Breast epithelium (tissue), 4 donors: ENCODE measurements around the gene MICAL2. TPM values are rescaled to one million over a fixed set of nuclear protein-coding genes. Genes with fewer than 3 reads are reported as not detected.

Experiments used
- DNase-seq, 2 donors: peaks; one replicate each; pipeline ENCODE4 v3.0.0-alpha.2; 2019; ENCODE audit warnings: low spot score in 2 of 2
- H3K27ac ChIP-seq, 2 donors: fragments of 200-600 bp; sonication (generic) in 1 of 2; one replicate each; pipeline ENCODE4 v1.5.1; 2016 to 2019; ENCODE audit warnings: mild to moderate bottlenecking in 1 of 2
- H3K27me3 ChIP-seq, 2 donors: fragments of 200-600 bp; sonication (generic) in 1 of 2; one replicate each; pipeline versions ENCODE4 v1.5.1 to v1.6.0; 2017 to 2019; ENCODE audit warnings: control low read depth in 1 of 2, mild to moderate bottlenecking in 1 of 2
- H3K36me3 ChIP-seq: fragments of 200-600 bp; one replicate; pipeline ENCODE4 v1.5.1; 2019
- H3K4me1 ChIP-seq, 2 donors: fragments of 200-600 bp; sonication (generic); one replicate each; pipeline ENCODE4 v1.5.1; 2016 to 2019; ENCODE audit warnings: control low read depth in 1 of 2
- H3K4me3 ChIP-seq, 3 donors: fragments of 200-600 bp; sonication (generic); 1 replicate in 2 of 3; 2 replicates in 1 of 3; pipeline ENCODE4 v1.5.1; 2016 to 2019; ENCODE audit warnings: mild to moderate bottlenecking in 3 of 3, moderate library complexity in 2 of 3
- H3K9me3 ChIP-seq, 2 donors: fragments of 200-600 bp; sonication (generic) in 1 of 2; one replicate each; pipeline ENCODE4 v1.5.1; 2016 to 2019; ENCODE audit warnings: control low read depth in 1 of 2
- POLR2A ChIP-seq: fragments of 450-650 bp; IDR thresholded peaks from one replicate; pipeline ENCODE4 v1.6.1; 2016; ENCODE audit warnings: antibody characterized with exemption, mild to moderate bottlenecking, moderate library complexity
- POLR2AphosphoS5 ChIP-seq, 3 donors: sonication (generic); formaldehyde crosslinking; IDR thresholded peaks; one replicate each; pipeline ENCODE4 v1.6.1; 2017; ENCODE audit warnings: antibody characterized with exemption in 3 of 3
- intact Hi-C: fragments of 100-400 bp; cut with DNase I; formaldehyde crosslinking; loops from one replicate; pipeline ENCODE4 v1.15.1; 2023; ENCODE audit warnings: low total_unique reads
- total RNA-seq, 3 donors: library from RNA; depleted of rRNA; stranded (reverse); fragments of >200 nt; gene quantifications; one replicate each; pipeline ENCODE4 v1.1.0, GENCODE V29; 2016
- TF ChIP-seq, protein P1 (sequence below), 3 donors: fragments of 450-650 bp; IDR thresholded peaks; one replicate each; pipeline ENCODE4 v1.5.1; 2016 to 2017; ENCODE audit warnings: antibody characterized with exemption in 3 of 3, mild to moderate bottlenecking in 3 of 3, moderate library complexity in 3 of 3

Gene MICAL2
- total RNA-seq, 3 donors from 2014 or later, result 30.9 to 52.4 (median 38.6) TPM

DNA sequence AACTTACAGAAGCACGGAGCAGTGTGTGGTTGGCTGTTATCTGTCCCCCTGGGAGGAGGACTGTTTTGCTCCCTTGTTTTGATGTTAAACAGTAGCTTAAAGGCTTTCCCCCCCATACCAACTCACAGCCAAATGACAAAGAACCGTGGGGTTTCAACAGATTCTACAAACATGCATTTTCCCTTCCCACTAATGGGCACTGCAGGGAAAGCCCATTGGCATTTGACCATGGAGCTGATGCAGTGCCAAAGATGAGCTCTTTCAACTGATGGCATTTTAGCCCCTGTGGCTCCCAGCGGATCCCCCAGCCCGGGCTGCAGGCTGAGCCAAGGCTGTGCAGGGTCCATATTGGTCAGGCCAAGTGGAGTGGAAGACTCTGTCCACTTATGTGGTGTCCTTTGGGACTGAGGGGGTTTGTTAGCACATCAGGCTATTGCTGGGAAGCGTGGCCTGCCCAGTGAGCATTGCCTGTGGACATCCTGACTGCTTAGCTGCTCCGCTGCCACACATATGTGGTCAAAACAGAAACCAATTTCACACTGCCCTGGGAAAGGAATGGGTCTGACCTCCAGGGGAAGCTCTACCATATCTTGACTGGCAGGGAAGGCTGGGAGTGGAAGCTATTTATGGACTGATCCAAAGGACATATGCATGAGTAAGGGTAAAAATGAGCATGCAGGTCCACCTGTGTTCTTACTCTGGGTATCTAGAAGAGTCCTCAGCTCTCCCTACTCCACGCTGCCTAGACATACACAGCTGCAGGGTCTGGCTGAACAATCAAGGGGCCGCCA, 150.5 kb downstream of the MICAL2 start:
- Histone ChIP-seq H3K9me3 (no peaks in the 10 kb centered on the region), H3K4me3 (no peak overlapping the region), H3K36me3 (no peaks in the 10 kb centered on the region), H3K27ac (no peak overlapping the region), H3K27me3 (no peaks in the 10 kb centered on the region), H3K4me1 (no peaks in the 10 kb centered on the region)
- intact Hi-C loops, result no loop called here
- TF ChIP-seq, protein P1, sequence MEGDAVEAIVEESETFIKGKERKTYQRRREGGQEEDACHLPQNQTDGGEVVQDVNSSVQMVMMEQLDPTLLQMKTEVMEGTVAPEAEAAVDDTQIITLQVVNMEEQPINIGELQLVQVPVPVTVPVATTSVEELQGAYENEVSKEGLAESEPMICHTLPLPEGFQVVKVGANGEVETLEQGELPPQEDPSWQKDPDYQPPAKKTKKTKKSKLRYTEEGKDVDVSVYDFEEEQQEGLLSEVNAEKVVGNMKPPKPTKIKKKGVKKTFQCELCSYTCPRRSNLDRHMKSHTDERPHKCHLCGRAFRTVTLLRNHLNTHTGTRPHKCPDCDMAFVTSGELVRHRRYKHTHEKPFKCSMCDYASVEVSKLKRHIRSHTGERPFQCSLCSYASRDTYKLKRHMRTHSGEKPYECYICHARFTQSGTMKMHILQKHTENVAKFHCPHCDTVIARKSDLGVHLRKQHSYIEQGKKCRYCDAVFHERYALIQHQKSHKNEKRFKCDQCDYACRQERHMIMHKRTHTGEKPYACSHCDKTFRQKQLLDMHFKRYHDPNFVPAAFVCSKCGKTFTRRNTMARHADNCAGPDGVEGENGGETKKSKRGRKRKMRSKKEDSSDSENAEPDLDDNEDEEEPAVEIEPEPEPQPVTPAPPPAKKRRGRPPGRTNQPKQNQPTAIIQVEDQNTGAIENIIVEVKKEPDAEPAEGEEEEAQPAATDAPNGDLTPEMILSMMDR (IDR thresholded peaks at IDR 0.05), result no peak
- TF ChIP-seq POLR2A (no peak), POLR2AphosphoS5 (IDR thresholded peaks at IDR 0.05) (no peak)
- DNase-seq, result no peak

GRCh38 chr11:12261551-12261950, 151.2 kb downstream of the MICAL2 start:
- Histone ChIP-seq H3K27me3 (no peaks in the 10 kb centered on the region), H3K4me3 (no peak overlapping the region), H3K9me3 (no peaks in the 10 kb centered on the region), H3K27ac (no peak overlapping the region), H3K4me1 (no peaks in the 10 kb centered on the region), H3K36me3 (no peaks in the 10 kb centered on the region)
- intact Hi-C loops, result no loop called here
- TF ChIP-seq POLR2AphosphoS5 (IDR thresholded peaks at IDR 0.05), result no peak
- TF ChIP-seq, protein P1 (IDR thresholded peaks at IDR 0.05), result no peak
- no peak for TF ChIP-seq POLR2A
- no peak for DNase-seq

DNA sequence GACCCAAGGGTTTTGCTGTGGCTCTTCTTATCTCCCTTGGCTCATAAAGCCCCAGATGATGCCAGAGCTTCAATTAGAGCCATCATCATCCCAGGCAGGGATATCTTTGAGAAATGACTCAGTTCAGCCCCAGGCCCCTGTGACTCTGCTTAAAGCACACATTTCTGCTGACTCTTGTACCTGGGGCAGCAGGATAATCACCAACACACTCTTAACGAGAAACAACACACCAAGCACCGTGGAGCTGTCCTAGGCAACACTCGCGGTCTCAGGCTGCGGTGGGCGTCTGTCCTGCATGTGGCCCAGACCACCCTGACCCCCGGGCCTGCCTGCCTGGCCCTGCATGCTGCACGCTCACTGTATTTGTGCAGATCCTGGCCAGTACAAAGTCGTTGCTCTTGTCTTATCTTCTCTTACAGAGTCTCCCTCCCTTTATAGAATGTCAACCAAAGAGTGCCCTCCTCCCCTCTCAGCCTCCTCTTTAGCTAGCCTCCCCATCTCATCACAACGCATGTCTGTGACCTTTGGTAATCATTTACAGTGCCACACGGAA, 152.8 kb downstream of the MICAL2 start:
- Histone ChIP-seq H3K4me1 (no peaks in the 10 kb centered on the region), H3K27me3 (no peaks in the 10 kb centered on the region), H3K27ac (no peak overlapping the region), H3K36me3 (no peaks in the 10 kb centered on the region), H3K9me3 (no peaks in the 10 kb centered on the region), H3K4me3 (no peak overlapping the region)
- TF ChIP-seq, protein P1 (IDR thresholded peaks at IDR 0.05), result no peak
- TF ChIP-seq POLR2AphosphoS5 (IDR thresholded peaks at IDR 0.05), result no peak
- no peak for TF ChIP-seq POLR2A
- intact Hi-C loops, result no loop called here
- no peak for DNase-seq

DNA sequence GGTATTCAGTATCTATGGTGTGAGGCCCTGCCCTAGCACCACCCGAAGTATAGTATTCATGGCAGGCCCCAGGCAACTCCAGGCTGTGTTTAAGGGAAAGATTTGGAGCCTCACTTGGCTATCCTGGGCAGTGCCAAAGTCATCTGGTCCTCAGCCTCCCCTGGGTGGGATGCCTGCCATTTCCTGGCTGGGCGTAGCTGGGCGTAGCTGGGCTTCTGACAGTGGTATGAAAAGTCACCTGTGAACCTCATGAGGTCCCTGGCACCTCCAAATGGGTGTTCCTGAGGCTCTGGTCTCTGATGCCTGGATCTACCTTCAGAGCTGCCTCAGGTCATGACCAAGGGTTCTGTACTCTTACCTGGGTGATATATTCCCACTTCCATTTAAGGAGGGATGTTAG, 154.0 kb downstream of the MICAL2 start:
- no peak overlapping the region for H3K4me3 ChIP-seq
- intact Hi-C loops, result no loop called here
- H3K27ac ChIP-seq, result no peak overlapping the region
- H3K36me3 ChIP-seq, result no peaks in the 10 kb centered on the region
- DNase-seq, result no peak
- TF ChIP-seq, protein P1 (IDR thresholded peaks at IDR 0.05), result no peak
- TF ChIP-seq POLR2AphosphoS5 (IDR thresholded peaks at IDR 0.05) (no peak), POLR2A (no peak)
- H3K9me3 ChIP-seq, result no peaks in the 10 kb centered on the region
- H3K4me1 ChIP-seq, result no peaks in the 10 kb centered on the region
- no peaks in the 10 kb centered on the region for H3K27me3 ChIP-seq

- TF ChIP-seq, protein P1 (IDR thresholded peaks at IDR 0.05), result no peak
- TF ChIP-seq POLR2AphosphoS5 (IDR thresholded peaks at IDR 0.05) (no peak), POLR2A (no peak)
- Histone ChIP-seq H3K36me3 (no peaks in the 10 kb centered on the region), H3K9me3 (no peaks in the 10 kb centered on the region), H3K4me3 (no peak overlapping the region), H3K4me1 (no peaks in the 10 kb centered on the region), H3K27ac (no peak overlapping the region), H3K27me3 (no peaks in the 10 kb centered on the region)
- intact Hi-C loops, result no loop called here
- no peak for DNase-seq
Observed at GRCh38 chr11:12266132-12266531, 155.7 kb downstream of the MICAL2 start.
